EL (cell line): ENCODE data around the gene AGBL4.
"Not testable (repeated sequence)": the region's sequence is repeated elsewhere in the genome, so short reads cannot be mapped to it uniquely, and the experiment has no call there.

Experiments
- DNase-seq: peaks from one replicate; pipeline ENCODE4 v3.0.0-alpha.2; 2016

The AGBL4 gene

DNA sequence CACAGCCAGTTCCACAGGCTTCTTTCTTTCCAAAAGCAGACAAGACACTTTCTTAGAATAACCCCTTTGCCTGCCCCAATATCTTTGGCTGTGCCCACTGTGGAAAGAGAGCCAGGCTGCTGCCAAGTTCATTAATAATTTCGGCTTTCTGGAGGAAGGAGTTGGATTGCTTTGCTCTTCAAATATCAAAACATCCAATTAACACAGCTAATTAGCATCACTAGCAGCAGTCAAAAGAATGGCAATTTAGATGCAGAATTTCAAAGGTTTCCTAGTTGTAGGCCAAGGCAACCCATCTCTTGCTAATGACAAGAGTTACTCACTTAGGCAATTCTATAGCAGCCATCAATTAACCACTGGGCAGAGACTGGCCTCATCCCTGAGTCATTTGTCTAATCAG, 1460.7 kb downstream of the AGBL4 start:
- DNase-seq: no peak

- DNase-seq: no peak
These were observed 1462.3 kb downstream of the AGBL4 start for GRCh38 chr1:48561444-48561843.

DNA sequence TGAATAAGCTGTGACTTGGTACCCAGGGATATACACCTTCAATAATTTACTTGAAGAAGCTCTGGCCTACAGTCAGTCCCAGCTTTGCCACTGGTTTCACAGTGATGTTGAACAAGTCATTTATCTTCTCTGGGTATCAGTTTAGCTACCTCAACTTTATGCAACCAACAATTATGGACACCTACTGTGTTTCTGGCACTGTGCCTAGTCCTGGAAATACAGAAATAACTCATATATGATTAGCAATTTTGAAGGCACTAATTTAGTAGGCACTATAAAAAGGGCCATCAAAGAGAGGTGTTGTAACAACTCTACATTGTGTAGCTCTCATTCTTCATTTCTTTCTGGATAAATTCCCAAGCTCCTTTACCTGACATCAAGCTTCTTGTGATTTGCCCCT, 1463.2 kb downstream of the AGBL4 start:
- no peak for DNase-seq

GRCh38 chr1:48560116-48560515, 1463.6 kb downstream of the AGBL4 start:
- no peak for DNase-seq

- DNase-seq: no peak
These were observed 1465.4 kb downstream of the AGBL4 start for GRCh38 chr1:48558366-48558765.

GRCh38 chr1:48556186-48556850, 1467.4 kb downstream of the AGBL4 start:
- no peak for DNase-seq

- DNase-seq: no peak
These were observed 1468.5 kb downstream of the AGBL4 start for GRCh38 chr1:48555271-48555670.

DNA sequence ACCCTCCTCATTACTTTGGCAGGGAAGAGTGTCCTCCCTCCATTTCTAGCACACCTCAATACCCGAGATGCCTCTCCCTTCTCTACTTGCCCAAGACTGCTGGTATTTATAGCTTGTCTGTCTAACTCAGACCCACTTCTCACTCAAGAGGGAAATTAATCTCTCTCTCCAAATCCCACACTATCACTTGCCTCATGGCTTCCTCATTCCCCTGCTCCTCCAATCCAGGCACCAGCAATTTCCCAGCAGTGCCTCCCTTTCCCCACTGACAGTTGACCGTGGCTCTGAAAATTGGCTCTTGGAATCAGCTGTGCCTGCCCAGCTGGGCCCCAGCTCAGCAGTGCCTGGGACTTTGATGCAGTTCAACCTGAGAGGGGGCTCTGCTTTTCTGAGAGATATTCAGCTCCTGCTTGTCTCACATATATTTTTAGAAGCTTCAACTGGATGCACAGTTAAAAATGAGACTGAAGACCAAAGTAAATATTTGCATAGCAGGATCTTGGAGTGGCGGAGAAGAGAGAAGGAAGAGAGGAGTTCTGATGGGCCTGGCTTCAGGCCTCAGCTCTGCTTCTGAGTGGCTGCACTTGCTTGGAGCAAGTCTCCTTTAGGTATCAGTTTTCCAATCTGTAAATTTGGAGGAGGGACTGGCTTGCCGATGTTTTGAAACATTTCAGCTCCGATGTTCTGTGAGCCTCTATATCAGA, 1470.7 kb downstream of the AGBL4 start:
- DNase-seq: no peak

DNA sequence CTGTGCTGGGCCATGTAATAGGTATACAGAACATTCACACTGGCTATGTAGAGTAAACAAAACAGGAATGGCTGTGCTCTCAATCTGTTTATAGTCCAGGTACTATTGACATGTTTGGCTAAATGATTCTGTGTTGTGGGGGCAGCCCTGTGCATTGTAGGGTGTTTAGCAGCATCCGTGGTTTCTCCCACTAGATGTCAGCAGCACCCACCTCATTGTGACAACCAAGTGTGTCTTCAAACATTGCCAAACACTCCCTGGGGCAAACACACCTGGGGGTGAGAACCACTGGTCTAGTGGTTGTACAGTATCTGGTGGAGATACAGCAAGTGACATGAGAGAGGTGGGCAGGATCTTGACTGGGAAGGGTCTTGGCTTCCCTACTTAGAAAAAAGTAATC, 1471.3 kb downstream of the AGBL4 start:
- DNase-seq: no peak

- no peak for DNase-seq
These were observed 1474.8 kb downstream of the AGBL4 start for GRCh38 chr1:48548985-48549384.

DNA sequence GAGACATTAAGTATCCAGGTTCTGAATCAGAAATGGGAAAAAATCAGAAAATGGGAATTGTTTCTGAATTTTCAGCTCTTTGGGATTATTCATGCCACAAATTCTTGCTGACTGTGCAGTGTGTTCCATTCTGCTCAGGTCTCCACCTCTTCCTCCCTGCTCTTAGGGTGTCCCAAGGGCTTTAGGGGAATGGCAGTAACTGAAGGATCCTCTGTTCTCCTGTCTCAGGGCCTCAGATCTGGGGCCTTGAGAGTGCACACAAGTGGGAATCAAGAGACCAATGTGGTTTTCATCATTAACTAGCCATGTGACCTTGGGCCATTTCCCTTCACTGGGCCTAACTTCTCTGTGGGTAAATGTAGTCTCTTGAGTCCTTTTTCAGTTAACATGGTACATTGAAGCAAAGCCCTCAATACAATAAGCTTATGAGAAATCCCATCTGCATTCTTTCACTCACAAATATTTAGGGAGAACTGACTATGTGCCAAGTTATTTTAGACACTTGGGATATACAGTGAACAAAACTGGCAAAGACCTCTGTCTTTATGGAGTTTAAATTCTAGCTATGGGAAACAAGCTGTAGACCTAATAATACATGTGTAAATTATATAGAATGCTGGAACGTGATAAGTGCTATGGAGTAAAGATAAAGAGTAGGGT, 1476.1 kb downstream of the AGBL4 start:
- DNase-seq: no peak

DNA sequence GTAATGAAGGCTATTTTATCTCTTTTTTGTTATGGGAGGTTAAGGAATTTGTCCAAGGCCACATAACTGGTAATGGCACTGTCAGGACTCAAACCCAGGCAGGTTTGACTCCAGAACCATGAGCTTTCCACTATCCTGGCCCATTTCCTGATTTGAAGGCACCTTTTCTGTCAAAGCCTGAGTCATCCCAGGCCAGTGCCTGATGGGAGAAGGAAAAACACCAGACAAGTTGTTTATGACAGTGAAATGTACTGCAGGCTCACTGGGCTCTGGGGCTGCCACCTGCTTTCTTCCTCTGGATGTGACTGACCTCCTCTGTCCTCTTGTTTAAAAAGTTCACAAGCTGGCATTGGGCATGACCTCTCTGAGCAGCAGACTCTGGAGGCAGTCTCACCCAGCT, 1479.9 kb downstream of the AGBL4 start:
- DNase-seq: no peak

GRCh38 chr1:48540587-48540986, 1483.2 kb downstream of the AGBL4 start:
- DNase-seq: no peak

- no peak for DNase-seq
These were observed 1487.3 kb downstream of the AGBL4 start for GRCh38 chr1:48536477-48536876.

GRCh38 chr1:48532976-48533375, 1490.8 kb downstream of the AGBL4 start:
- no peak for DNase-seq

DNA sequence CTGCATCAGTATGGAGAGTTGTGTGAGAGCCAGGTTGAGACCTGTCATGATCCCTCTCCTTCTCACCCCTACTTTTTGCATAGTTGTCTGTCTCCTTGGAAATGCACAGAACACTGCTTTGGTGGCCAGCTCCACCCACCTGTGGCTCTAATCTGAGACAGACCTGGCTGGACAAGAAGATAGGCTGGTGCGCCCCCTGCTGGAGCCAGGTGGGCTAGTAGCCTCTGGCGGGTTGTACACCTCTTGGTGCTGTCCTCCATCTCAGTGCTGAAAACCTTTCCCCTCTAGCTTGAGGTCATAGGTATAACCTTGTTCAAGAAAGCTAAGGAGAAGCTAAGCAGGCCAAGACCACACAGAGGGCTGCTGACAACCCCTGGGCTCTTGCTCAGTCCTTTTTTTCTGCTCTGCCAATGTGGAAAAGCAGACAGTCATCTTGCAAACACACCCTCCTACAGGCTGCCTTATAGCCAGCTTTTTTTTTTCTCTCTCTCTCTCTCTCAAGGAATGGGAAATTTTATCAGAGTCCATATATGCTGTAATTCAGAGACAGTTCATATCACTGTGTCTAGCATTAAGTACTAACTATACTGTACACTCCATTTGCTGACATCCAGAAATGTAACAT, 1492.9 kb downstream of the AGBL4 start:
- DNase-seq: peak; percentile 23

- no peak for DNase-seq
These were observed 1496.7 kb downstream of the AGBL4 start for GRCh38 chr1:48527051-48527450.

GRCh38 chr1:48526008-48526710, 1497.6 kb downstream of the AGBL4 start:
- DNase-seq: no peak

- no peak for DNase-seq
These were observed 1498.8 kb downstream of the AGBL4 start for GRCh38 chr1:48524892-48525467.

DNA sequence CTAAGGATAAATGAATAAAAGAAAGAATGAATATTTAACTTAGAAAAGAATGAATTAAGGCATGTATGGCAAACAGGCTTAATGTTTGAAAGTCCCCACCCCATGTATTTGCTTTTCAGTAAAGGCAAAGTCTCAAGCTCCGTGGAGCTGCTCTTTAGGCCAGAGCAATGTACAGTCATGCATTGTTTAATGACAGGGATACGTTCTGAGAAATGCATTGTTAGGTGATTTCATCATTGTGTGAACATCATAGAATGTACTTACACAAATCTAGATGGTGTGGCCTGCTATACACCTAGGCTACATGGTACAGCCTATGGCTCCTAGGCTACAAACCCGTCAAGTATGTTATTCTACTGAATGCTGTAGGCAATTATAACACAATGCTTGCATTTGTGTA, 1500.2 kb downstream of the AGBL4 start:
- DNase-seq: no peak

DNA sequence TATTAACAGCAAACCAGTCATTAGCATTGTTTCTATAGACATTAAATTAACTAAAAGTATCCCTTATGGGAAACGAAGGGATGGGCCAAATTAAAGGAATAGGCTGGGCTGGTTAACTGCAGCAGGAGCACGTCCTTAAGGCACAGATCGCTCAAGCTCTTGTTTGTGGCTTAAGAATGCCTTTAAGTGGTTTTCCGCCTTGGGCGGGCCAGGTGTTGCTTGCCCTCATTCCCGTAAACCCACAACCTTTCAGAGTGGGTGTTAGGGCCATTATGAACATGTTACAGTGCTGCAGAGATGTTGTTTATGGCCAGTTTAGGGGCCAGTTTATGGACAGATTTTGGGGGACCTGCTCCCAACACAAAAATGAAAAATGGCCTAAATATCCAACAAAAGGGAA, 1503.9 kb downstream of the AGBL4 start:
- DNase-seq: not testable (repeated sequence)

GRCh38 chr1:48506870-48507269, 1516.9 kb downstream of the AGBL4 start:
- DNase-seq: no peak
